Activated T-cell treated with anti-CD3 and anti-CD28 coated beads for 4 hours (primary cell): Measurements from ENCODE around the gene ENDOV.

Experiments used
- DNase-seq: peaks from one replicate; pipeline ENCODE4 v3.0.0-alpha.2; 2020

Gene ENDOV

GRCh38 chr17:80432350-80432955 lies 17.5 kb downstream of the ENDOV start:
- DNase-seq: no peak

GRCh38 chr17:80432961-80433550 lies 18.1 kb downstream of the ENDOV start:
- no peak for DNase-seq

- no peak for DNase-seq
These were observed 19.1 kb downstream of the ENDOV start for GRCh38 chr17:80433916-80434666.

- DNase-seq: no peak
These were observed 22.6 kb downstream of the ENDOV start for GRCh38 chr17:80437532-80437931.

- no peak for DNase-seq
These were observed 23.8 kb downstream of the ENDOV start for GRCh38 chr17:80438806-80439205.

- DNase-seq: no peak
These were observed 24.5 kb downstream of the ENDOV start for GRCh38 chr17:80439499-80439898.

- peak; percentile 11 for DNase-seq
These were observed 26.2 kb downstream of the ENDOV start for GRCh38 chr17:80441133-80441578.

- no peak for DNase-seq
These were observed 26.8 kb downstream of the ENDOV start for GRCh38 chr17:80441598-80442322.

GRCh38 chr17:80442323-80442659 lies 27.3 kb downstream of the ENDOV start:
- no peak for DNase-seq

- no peak for DNase-seq
These were observed 27.8 kb downstream of the ENDOV start for GRCh38 chr17:80442764-80443163.

GRCh38 chr17:80443498-80443897 lies 28.5 kb downstream of the ENDOV start:
- no peak for DNase-seq

GRCh38 chr17:80443916-80444643 lies 29.1 kb downstream of the ENDOV start:
- DNase-seq: no peak

- no peak for DNase-seq
These were observed 29.6 kb downstream of the ENDOV start for GRCh38 chr17:80444644-80444979.

GRCh38 chr17:80445007-80445725 lies 30.2 kb downstream of the ENDOV start:
- DNase-seq: no peak

- DNase-seq: no peak
These were observed 30.8 kb downstream of the ENDOV start for GRCh38 chr17:80445726-80446110.

GRCh38 chr17:80446645-80447405 lies 31.9 kb downstream of the ENDOV start:
- DNase-seq: no peak

- DNase-seq: no peak
These were observed 32.8 kb downstream of the ENDOV start for GRCh38 chr17:80447790-80448189.

- DNase-seq: no peak
These were observed 34.4 kb downstream of the ENDOV start for GRCh38 chr17:80449194-80449929.

- no peak for DNase-seq
These were observed 35.1 kb downstream of the ENDOV start for GRCh38 chr17:80449930-80450576.

GRCh38 chr17:80451104-80451775 lies 36.3 kb downstream of the ENDOV start:
- DNase-seq: no peak
